Activated naive CD4-positive, alpha-beta T cell treated with anti-CD3 and anti-CD28 coated beads, Interleukin-2, amount 50 U/mL, for 72 hours (primary cell): Measurements from ENCODE around the gene TPM2. TPM values are rescaled to one million over a fixed set of nuclear protein-coding genes. Genes with fewer than 3 reads are reported as not detected.
A peak's percentile ranks its signal among the peaks of the same experiment; 100 is the strongest.

Experiments used
- ATAC-seq, 2 donors: fragments of 150-1000 bp; cut with Tn5 transposase; 2 replicates each; pipeline ENCODE4 v1.10.0; 2021; ENCODE audit warnings: mild to moderate bottlenecking in 2 of 2, moderate library complexity in 2 of 2
- DNase-seq, 2 donors: peaks; one replicate each; pipeline ENCODE4 v3.0.0; 2021 to 2022; ENCODE audit warnings: low spot score in 2 of 2
- H3K27ac Mint-ChIP-seq, 2 donors: one replicate each; pipeline ENCODE4 v1.8.0; 2022; ENCODE audit warnings: mild to moderate bottlenecking in 2 of 2, mixed read lengths in 2 of 2
- H3K36me3 Mint-ChIP-seq, 2 donors: one replicate each; pipeline ENCODE4 v1.8.0; 2022; ENCODE audit warnings: mixed read lengths in 2 of 2
- H3K9me3 Mint-ChIP-seq, 2 donors: one replicate each; pipeline ENCODE4 v1.8.0; 2022; ENCODE audit warnings: mixed read lengths in 2 of 2
- total RNA-seq, 2 donors: library from RNA; stranded (reverse); gene quantifications; one replicate each; pipeline ENCODE4 v1.2.3, GENCODE V29; 2022

The TPM2 gene
- total RNA-seq, 2 donors from 2014 or later = 5.2 to 9.3 TPM

GRCh38 chr9:35675204-35675603 is 14.5 kb downstream of the TPM2 start:
- H3K27ac Mint-ChIP-seq = no peak overlapping the region
- ATAC-seq = peak; percentile 4 to 7
- H3K36me3 Mint-ChIP-seq = no peaks in the 10 kb centered on the region
- DNase-seq = no peak
- H3K9me3 Mint-ChIP-seq = no peaks in the 10 kb centered on the region

DNA sequence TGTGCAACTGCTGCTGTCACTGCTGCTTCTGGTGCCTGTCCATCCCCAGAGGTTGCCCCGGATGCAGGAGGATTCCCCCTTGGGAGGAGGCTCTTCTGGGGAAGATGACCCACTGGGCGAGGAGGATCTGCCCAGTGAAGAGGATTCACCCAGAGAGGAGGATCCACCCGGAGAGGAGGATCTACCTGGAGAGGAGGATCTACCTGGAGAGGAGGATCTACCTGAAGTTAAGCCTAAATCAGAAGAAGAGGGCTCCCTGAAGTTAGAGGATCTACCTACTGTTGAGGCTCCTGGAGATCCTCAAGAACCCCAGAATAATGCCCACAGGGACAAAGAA is 15.7 kb downstream of the TPM2 start:
- Mint-ChIP-seq H3K27ac (no peak overlapping the region), H3K36me3 (no peaks in the 10 kb centered on the region), H3K9me3 (no peaks in the 10 kb centered on the region)
- ATAC-seq (no peak), DNase-seq (no peak)

- peaks cover 0 to 1% of the 10 kb centered on the region in 2 donors for H3K9me3 Mint-ChIP-seq
- DNase-seq (no peak), ATAC-seq (no peak)
- no peaks in the 10 kb centered on the region for H3K36me3 Mint-ChIP-seq
- no peak within 1 kb of the TSS for H3K27ac Mint-ChIP-seq
These were observed 16.3 kb downstream of the TPM2 start, which contains the start of gene CA9 for GRCh38 chr9:35673132-35674024. TSS of gene CA9 (plus strand) at chr9:35673928. CDS start at chr9:35673960, 32 bp downstream.

- Mint-ChIP-seq H3K9me3 (peaks cover 0 to 10% of the 10 kb centered on the region in 2 donors), H3K36me3 (peaks cover 0 to 4% of the 10 kb centered on the region in 2 donors), H3K27ac (no peak overlapping the region)
- ATAC-seq = no peak
- DNase-seq = no peak
These were observed 20.2 kb downstream of the TPM2 start for GRCh38 chr9:35669331-35670145.

GRCh38 chr9:35667939-35668338 is 21.8 kb downstream of the TPM2 start:
- ATAC-seq = no peak
- no peak overlapping the region for H3K27ac Mint-ChIP-seq
- no peak for DNase-seq
- H3K36me3 Mint-ChIP-seq = peaks cover 9 to 15% of the 10 kb centered on the region in 2 donors
- peaks cover 0 to 10% of the 10 kb centered on the region in 2 donors for H3K9me3 Mint-ChIP-seq

GRCh38 chr9:35666549-35666948 is 23.2 kb downstream of the TPM2 start:
- peaks cover 16 to 22% of the 10 kb centered on the region in 2 donors for H3K36me3 Mint-ChIP-seq
- ATAC-seq (no peak), DNase-seq (no peak)
- peaks cover 0 to 10% of the 10 kb centered on the region in 2 donors for H3K9me3 Mint-ChIP-seq
- no peak overlapping the region for H3K27ac Mint-ChIP-seq

- no peak for ATAC-seq
- H3K27ac Mint-ChIP-seq = no peak overlapping the region
- DNase-seq = no peak
- H3K36me3 Mint-ChIP-seq = peaks cover 16 to 22% of the 10 kb centered on the region in 2 donors
- H3K9me3 Mint-ChIP-seq = peaks cover 0 to 10% of the 10 kb centered on the region in 2 donors
These were observed 23.7 kb downstream of the TPM2 start for GRCh38 chr9:35666045-35666444.

- Mint-ChIP-seq H3K27ac (peak overlapping the region in 1 of 2 donors; percentile 84), H3K9me3 (peaks cover 0 to 10% of the 10 kb centered on the region in 2 donors), H3K36me3 (peaks cover 19 to 22% of the 10 kb centered on the region in 2 donors)
- DNase-seq (no peak), ATAC-seq (no peak)
These were observed 24.3 kb downstream of the TPM2 start for GRCh38 chr9:35665471-35665818.

DNA sequence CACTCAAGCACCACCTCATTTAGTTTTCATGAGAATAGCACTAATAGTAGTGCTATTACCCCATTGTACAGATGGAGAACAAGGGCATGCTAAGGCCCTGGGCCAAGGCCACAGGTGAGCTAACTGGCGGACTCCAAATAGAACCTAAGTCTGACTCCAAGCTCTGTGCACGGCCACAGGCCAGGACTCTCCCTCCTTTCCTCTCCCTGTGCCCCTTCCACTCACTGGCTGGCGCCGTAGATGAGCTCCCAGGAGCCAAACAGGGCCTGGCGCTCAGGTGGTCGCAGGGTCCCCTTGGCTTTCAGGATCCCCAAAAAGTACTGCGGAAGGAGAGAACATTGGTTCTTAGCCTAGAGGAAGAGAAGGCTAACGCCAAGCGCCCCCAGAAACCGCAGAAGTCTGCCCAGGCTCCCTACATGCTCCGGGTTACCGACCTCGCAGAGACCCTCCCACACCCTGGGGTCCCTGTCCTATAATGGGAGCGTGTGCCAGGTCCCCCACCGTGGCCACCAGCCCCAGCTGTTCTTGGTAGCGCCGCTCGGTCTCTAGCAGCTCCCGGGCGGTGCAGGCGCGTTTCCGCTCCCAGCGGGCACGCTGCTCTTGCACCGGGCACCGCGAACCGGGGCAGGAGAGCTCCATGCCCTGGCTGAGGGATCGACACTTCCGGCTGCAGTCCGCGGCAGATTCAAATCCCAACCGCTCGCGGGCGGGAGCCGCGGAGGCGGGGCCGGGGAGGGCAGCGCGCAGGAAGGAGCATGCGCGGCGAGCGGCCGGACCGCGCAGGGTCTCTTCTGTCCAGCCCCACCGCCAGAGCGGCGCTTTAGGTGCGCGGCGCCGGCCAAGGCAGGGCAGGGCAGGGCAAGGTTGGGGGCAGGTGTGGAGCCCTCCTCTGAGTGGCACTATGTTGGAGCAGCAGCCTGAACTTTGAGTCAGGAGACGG is 24.9 kb downstream of the TPM2 start, which contains the start of gene ARHGEF39:
TSS of gene ARHGEF39 (minus strand) at position 665 of the 940 bp plus-strand sequence. CDS start at position 639, 26 bp downstream.
- Mint-ChIP-seq H3K9me3 (peaks cover 0 to 10% of the 10 kb centered on the region in 2 donors), H3K27ac (peak within 1 kb of the TSS; percentile 22 to 84), H3K36me3 (peaks cover 22 to 26% of the 10 kb centered on the region in 2 donors)
- DNase-seq = peak; percentile 76 to 90
- peak; percentile 90 to 93 for ATAC-seq

- ATAC-seq = no peak
- H3K27ac Mint-ChIP-seq = peak overlapping the region; percentile 8 to 93
- H3K9me3 Mint-ChIP-seq = peaks cover 0 to 2% of the 10 kb centered on the region in 2 donors
- H3K36me3 Mint-ChIP-seq = peaks cover 30 to 35% of the 10 kb centered on the region in 2 donors
- no peak for DNase-seq
These were observed 27.3 kb downstream of the TPM2 start for GRCh38 chr9:35662437-35662836.

- H3K27ac Mint-ChIP-seq = peak overlapping the region in 1 of 2 donors; percentile 93
- DNase-seq (no peak), ATAC-seq (no peak)
- H3K36me3 Mint-ChIP-seq = peaks cover 30 to 35% of the 10 kb centered on the region in 2 donors
- no peaks in the 10 kb centered on the region for H3K9me3 Mint-ChIP-seq
These were observed 27.9 kb downstream of the TPM2 start for GRCh38 chr9:35661756-35662350.

GRCh38 chr9:35660966-35661415 is 28.7 kb downstream of the TPM2 start:
- ATAC-seq (no peak), DNase-seq (no peak)
- Mint-ChIP-seq H3K27ac (peak overlapping the region in 1 of 2 donors; percentile 10), H3K36me3 (peaks cover 30 to 35% of the 10 kb centered on the region in 2 donors), H3K9me3 (no peaks in the 10 kb centered on the region)

DNA sequence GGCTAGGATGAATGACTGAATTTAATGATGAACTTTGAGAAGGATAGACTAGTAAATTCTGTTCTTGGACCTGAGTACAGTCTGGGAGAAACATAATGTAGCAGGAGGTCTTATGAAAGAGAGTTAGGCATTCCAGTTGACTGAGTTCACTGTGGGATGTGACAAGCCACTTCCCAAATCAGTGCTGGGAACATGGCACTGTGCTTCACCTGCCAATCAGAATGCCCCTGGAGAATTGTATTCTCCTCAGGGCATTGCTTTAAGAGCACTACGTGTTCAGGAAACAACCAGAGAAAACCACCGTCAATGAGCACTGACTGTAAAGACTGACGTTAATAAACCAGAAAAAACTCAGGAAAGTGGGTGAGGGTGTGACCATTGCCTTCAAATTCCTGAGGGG is 30.4 kb downstream of the TPM2 start:
- Mint-ChIP-seq H3K36me3 (peaks cover 27 to 34% of the 10 kb centered on the region in 2 donors), H3K9me3 (no peaks in the 10 kb centered on the region), H3K27ac (peak overlapping the region in 1 of 2 donors; percentile 96)
- DNase-seq (no peak), ATAC-seq (no peak)

DNA sequence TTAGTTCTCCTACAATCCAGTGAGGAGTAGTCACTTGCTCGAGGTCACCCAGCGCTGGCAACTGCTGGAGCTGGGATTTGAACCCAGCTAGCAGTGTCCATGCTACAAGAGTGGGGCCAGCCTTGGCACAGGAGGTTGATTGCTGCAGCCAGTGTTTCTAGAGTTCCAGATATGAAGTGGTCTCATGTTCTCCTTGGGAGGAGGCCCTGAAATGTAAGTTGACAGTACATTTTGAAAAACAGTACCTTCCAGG is 30.8 kb downstream of the TPM2 start:
- H3K36me3 Mint-ChIP-seq = peaks cover 27 to 30% of the 10 kb centered on the region in 2 donors
- no peaks in the 10 kb centered on the region for H3K9me3 Mint-ChIP-seq
- peak overlapping the region; percentile 96 to 100 for H3K27ac Mint-ChIP-seq
- ATAC-seq (no peak), DNase-seq (no peak)

DNA sequence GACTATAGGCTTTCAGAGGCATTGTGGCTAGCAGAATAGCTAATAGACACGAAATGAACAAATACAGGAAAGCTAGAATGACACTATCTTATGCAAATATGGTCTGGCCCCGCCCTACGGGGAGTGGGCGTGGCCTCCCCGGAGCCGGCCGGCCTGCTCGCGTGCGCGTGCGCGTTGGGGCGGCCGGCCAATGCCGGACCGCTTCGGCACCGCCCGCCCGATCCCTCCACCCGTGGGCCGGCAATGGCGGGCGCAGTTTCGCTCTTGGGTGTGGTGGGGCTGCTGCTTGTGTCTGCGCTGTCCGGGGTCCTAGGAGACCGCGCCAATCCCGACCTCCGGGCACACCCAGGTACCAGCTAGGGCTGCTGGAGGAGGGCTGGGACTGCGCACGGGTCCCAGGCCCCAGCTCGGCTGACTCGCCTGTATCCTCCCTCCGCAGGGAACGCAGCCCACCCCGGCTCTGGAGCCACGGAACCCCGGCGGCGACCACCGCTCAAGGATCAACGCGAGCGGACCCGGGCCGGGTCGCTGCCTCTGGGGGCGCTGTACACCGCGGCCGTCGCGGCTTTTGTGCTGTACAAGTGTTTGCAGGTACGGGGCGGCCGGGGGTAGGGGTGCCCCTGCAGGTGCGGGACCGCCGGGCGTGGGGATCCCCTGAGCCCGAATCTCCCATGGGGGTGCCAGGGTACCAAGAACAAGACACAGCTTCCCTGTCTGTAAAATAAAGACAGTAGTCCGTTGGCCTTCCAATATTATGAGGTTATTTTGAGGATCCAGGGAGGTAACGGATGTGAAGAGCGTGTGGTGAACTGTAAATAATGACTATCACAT is 31.4 kb downstream of the TPM2 start, which contains the start of gene CCDC107:
TSS of gene CCDC107 (plus strand) at position 156 of the 831 bp plus-strand sequence. CDS start at position 244, 88 bp downstream.
- DNase-seq (peak; percentile 85 to 90), ATAC-seq (peak; percentile 64 to 65)
- H3K27ac Mint-ChIP-seq = peak within 1 kb of the TSS; percentile 96 to 100
- H3K36me3 Mint-ChIP-seq = peaks cover 24 to 25% of the 10 kb centered on the region in 2 donors
- no peaks in the 10 kb centered on the region for H3K9me3 Mint-ChIP-seq
